ENCODE results near the gene TUBGCP6.

DNA sequence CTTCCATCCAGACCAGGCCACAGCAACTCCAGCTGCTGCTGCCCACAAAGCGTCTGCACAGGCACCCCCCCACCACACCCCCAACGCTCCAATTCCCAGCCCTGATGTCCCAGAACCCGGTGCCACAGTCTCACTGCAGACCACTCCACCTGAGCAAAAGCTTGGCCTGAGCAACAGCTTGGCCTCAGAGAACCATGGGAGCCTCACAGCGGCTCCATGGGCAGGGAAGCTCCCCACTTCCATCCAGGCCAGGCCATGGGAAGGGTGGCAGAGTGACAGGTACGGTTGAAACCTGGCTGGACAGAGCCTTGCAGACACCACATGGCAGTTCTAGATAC is 49.5 kb upstream of the TUBGCP6 start:
- no peak for TF ChIP-seq POLR2AphosphoS5 (IDR thresholded peaks at IDR 0.05; ENCODE audit: borderline replicate concordance, low read depth, low read length)
- TF ChIP-seq EZH2 (IDR thresholded peaks at IDR 0.05): no peak
